Thymus (tissue), 11 donors: ENCODE measurements around the gene MBOAT2. TPM values are rescaled to one million over a fixed set of nuclear protein-coding genes. Genes with fewer than 3 reads are reported as not detected.

Experiments used
- DNase-seq, 9 donors: peaks; one replicate each; pipeline ENCODE4 v3.0.0-alpha.2; 2013; ENCODE audit warnings: low spot score in 9 of 9, low read depth in 6 of 9, missing footprints in 1 of 9
- H3K27ac ChIP-seq, 2 donors: one replicate each; pipeline ENCODE4 v1.5.1; 2013; ENCODE audit warnings: control low read depth in 1 of 2, low read depth in 1 of 2, low read length in 1 of 2, mild to moderate bottlenecking in 1 of 2, moderate library complexity in 1 of 2
- H3K27me3 ChIP-seq, 2 donors: one replicate each; pipeline ENCODE4 v1.5.1; 2013; ENCODE audit warnings: low read length in 1 of 2; ENCODE audit not compliant: control insufficient read depth in 2 of 2, insufficient read depth in 1 of 2
- H3K36me3 ChIP-seq, 2 donors: one replicate each; pipeline ENCODE4 v1.5.1; 2013; ENCODE audit warnings: low read length in 1 of 2, mild to moderate bottlenecking in 1 of 2, moderate library complexity in 1 of 2; ENCODE audit not compliant: control insufficient read depth in 2 of 2, insufficient read depth in 2 of 2
- H3K4me1 ChIP-seq, 2 donors: one replicate each; pipeline ENCODE4 v1.5.1; 2013; ENCODE audit warnings: low read length in 2 of 2; ENCODE audit not compliant: control insufficient read depth in 2 of 2, insufficient read depth in 2 of 2
- H3K4me3 ChIP-seq, 2 donors: one replicate each; pipeline ENCODE4 v1.5.1; 2013; ENCODE audit warnings: low read length in 2 of 2, control low read depth in 1 of 2, mild to moderate bottlenecking in 1 of 2
- H3K9me3 ChIP-seq, 2 donors: one replicate each; pipeline ENCODE4 v1.5.1; 2013; ENCODE audit warnings: low read length in 1 of 2, mild to moderate bottlenecking in 1 of 2; ENCODE audit not compliant: control insufficient read depth in 2 of 2, insufficient read depth in 1 of 2
- WGBS: extraction: QIAGEN DNeasy Blood & Tissue Kit; methylation state at CpG from one replicate; pipeline ENCODE4 v1.1.7; 2013; 5-methylcytosine and 5-hydroxymethylcytosine counted together
- polyA plus RNA-seq: library from polyadenylated mRNA; stranded (reverse); fragments of 200-250 nt; gene quantifications from one replicate; pipeline ENCODE4 v1.2.3, GENCODE V29; 2013
- total RNA-seq: library from RNA; stranded (reverse); fragments of 120-200 nt; gene quantifications from one replicate; pipeline ENCODE4 v1.2.4, GENCODE V29; 2013
- donor health status: healthy.

The MBOAT2 gene
- total and polyA plus RNA-seq, 2 donors: 6.0 to 17.2 TPM

GRCh38 chr2:8860239-8860638, 143.2 kb downstream of the MBOAT2 start:
- WGBS: 92% methylated on average over 2 of the region's 2 CpGs
- H3K4me1 ChIP-seq: no peaks in the 10 kb centered on the region
- H3K36me3 ChIP-seq: no peaks in the 10 kb centered on the region
- no peak for DNase-seq
- no peaks in the 10 kb centered on the region for H3K9me3 ChIP-seq
- no peaks in the 10 kb centered on the region for H3K27me3 ChIP-seq
- H3K27ac ChIP-seq: no peak overlapping the region
- no peak overlapping the region for H3K4me3 ChIP-seq

- Histone ChIP-seq H3K4me1 (no peaks in the 10 kb centered on the region), H3K9me3 (no peaks in the 10 kb centered on the region), H3K4me3 (no peak overlapping the region), H3K27ac (no peak overlapping the region), H3K27me3 (no peaks in the 10 kb centered on the region), H3K36me3 (no peaks in the 10 kb centered on the region)
- no peak for DNase-seq
- 99% methylated on average over 1 of the region's 1 CpG for WGBS
These were observed 144.6 kb downstream of the MBOAT2 start for GRCh38 chr2:8858910-8859309.

GRCh38 chr2:8858264-8858663, 145.2 kb downstream of the MBOAT2 start:
- Histone ChIP-seq H3K4me1 (no peaks in the 10 kb centered on the region), H3K27me3 (no peaks in the 10 kb centered on the region), H3K36me3 (no peaks in the 10 kb centered on the region), H3K4me3 (no peak overlapping the region), H3K27ac (no peak overlapping the region), H3K9me3 (no peaks in the 10 kb centered on the region)
- WGBS: 97% methylated on average over 7 of the region's 7 CpGs
- DNase-seq: no peak

- H3K27me3 ChIP-seq: no peaks in the 10 kb centered on the region
- no peaks in the 10 kb centered on the region for H3K4me1 ChIP-seq
- no peaks in the 10 kb centered on the region for H3K36me3 ChIP-seq
- 96% methylated on average over 11 of the region's 11 CpGs for WGBS
- no peak for DNase-seq
- no peaks in the 10 kb centered on the region for H3K9me3 ChIP-seq
- H3K4me3 ChIP-seq: no peak overlapping the region
- no peak overlapping the region for H3K27ac ChIP-seq
These were observed 145.8 kb downstream of the MBOAT2 start for GRCh38 chr2:8857709-8858108.

- WGBS: 94% methylated on average over 2 of the region's 2 CpGs
- no peaks in the 10 kb centered on the region for H3K36me3 ChIP-seq
- no peaks in the 10 kb centered on the region for H3K9me3 ChIP-seq
- no peak overlapping the region for H3K4me3 ChIP-seq
- no peak overlapping the region for H3K27ac ChIP-seq
- no peaks in the 10 kb centered on the region for H3K4me1 ChIP-seq
- H3K27me3 ChIP-seq: no peaks in the 10 kb centered on the region
- DNase-seq: no peak
These were observed 147.3 kb downstream of the MBOAT2 start for GRCh38 chr2:8856176-8856575.

GRCh38 chr2:8855010-8855409, 148.5 kb downstream of the MBOAT2 start:
- DNase-seq: no peak
- 98% methylated on average over 3 of the region's 3 CpGs for WGBS
- Histone ChIP-seq H3K4me1 (no peaks in the 10 kb centered on the region), H3K9me3 (no peaks in the 10 kb centered on the region), H3K27ac (no peak overlapping the region), H3K4me3 (no peak overlapping the region), H3K27me3 (no peaks in the 10 kb centered on the region), H3K36me3 (no peaks in the 10 kb centered on the region)

- H3K27ac ChIP-seq: no peak overlapping the region
- H3K36me3 ChIP-seq: no peaks in the 10 kb centered on the region
- H3K4me1 ChIP-seq: peaks cover 0 to 7% of the 10 kb centered on the region in 2 donors
- 97% methylated on average over 4 of the region's 4 CpGs for WGBS
- no peak overlapping the region for H3K4me3 ChIP-seq
- DNase-seq: no peak
- no peaks in the 10 kb centered on the region for H3K9me3 ChIP-seq
- H3K27me3 ChIP-seq: no peaks in the 10 kb centered on the region
These were observed 150.1 kb downstream of the MBOAT2 start for GRCh38 chr2:8853426-8853825.

GRCh38 chr2:8851811-8852560, 151.5 kb downstream of the MBOAT2 start:
- WGBS: 95% methylated on average over 10 of the region's 10 CpGs
- Histone ChIP-seq H3K36me3 (no peaks in the 10 kb centered on the region), H3K4me1 (peaks cover 0 to 7% of the 10 kb centered on the region in 2 donors), H3K4me3 (no peak overlapping the region), H3K27me3 (no peaks in the 10 kb centered on the region), H3K9me3 (no peaks in the 10 kb centered on the region), H3K27ac (no peak overlapping the region)
- no peak for DNase-seq

- Histone ChIP-seq H3K27ac (no peak overlapping the region), H3K4me1 (peaks cover 0 to 7% of the 10 kb centered on the region in 2 donors), H3K27me3 (no peaks in the 10 kb centered on the region), H3K9me3 (no peaks in the 10 kb centered on the region), H3K36me3 (no peaks in the 10 kb centered on the region), H3K4me3 (no peak overlapping the region)
- WGBS: 97% methylated on average over 8 of the region's 8 CpGs
- no peak for DNase-seq
These were observed 152.5 kb downstream of the MBOAT2 start for GRCh38 chr2:8850845-8851487.
